ENCODE data around the gene APEX1. TPM values are rescaled to one million over a fixed set of nuclear protein-coding genes. Genes with fewer than 3 reads are reported as not detected.
"Not testable (repeated sequence)": the region's sequence is repeated elsewhere in the genome, so short reads cannot be mapped to it uniquely, and the experiment has no call there.

APEX1 gene
- total RNA-seq, 1 donor from 2014 or later, result 73.5 TPM

GRCh38 chr14:20435582-20436362 lies 19.3 kb upstream of the APEX1 start, which contains the start of gene KLHL33:
KLHL33 (minus strand) TSS chr14:20436166; CDS start chr14:20435811, 355 bp downstream.
- no peak for DNase-seq (ENCODE audit: low read depth)

DNA sequence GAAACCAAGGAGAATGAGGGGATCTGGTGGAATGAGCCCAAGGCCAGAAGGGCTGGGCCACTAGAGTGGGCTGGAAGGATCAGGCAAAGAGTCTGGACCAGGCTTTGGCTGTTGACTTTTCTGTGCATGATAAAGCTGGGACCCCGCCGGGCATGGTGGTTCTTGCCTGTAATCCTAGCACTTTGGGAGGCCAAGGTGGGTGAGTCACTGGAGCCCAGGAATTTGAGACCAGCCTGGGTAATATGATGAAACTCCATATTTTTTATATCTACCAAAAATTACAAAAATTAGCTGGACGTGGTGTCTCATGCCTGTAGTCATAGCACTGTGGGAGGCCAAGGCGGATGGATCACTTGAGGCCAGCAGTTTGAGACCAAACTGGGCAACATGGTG lies 18.7 kb upstream of the APEX1 start:
- no peak for DNase-seq (ENCODE audit: low read depth)

DNA sequence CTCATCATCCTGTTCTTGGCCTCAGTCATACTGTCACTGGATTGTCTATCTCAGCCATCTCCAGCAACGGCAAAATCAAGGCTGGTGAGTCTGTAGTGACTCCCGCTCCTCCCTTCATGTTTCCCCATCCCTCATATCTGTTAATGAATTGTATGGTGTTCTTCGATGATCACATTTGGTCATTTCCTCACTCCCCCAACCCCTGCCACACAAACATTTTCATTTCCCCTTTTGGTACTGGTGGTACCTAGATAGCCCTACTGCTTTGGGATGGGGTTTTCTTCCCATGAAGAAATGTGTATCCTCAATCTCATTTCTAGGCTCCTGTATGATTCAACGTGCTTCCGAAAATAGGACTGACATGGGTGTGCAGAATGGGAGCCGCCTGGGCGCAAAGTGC lies 16.4 kb upstream of the APEX1 start:
- DNase-seq (ENCODE audit: low read depth), result no peak

GRCh38 chr14:20440465-20440864 lies 14.6 kb upstream of the APEX1 start:
- no peak for DNase-seq (ENCODE audit: low read depth)

GRCh38 chr14:20440882-20441281 lies 14.1 kb upstream of the APEX1 start:
- DNase-seq (ENCODE audit: low read depth), result no peak

- DNase-seq (ENCODE audit: low read depth), result no peak
These were observed 13.6 kb upstream of the APEX1 start for GRCh38 chr14:20441461-20441860.

DNA sequence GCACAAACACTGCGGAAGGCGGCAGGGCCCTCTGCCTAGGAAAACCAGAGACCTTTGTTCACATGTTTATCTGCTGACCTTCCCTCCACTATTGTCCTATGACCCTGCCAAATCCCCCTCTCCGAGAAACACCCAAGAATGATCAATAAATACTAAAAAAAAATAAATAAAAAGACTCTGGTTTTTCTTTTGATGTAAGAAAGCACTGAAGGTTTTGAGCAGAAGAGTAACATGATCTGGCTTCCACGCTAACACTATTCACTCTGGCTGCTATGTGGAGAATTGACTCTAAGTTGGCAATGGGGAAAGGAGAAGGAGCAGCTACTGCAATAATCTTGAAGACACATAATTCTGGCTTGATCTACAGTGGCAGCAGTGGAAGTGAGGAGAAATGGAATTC lies 11.4 kb upstream of the APEX1 start:
- not testable (repeated sequence) for DNase-seq (ENCODE audit: low read depth)

DNA sequence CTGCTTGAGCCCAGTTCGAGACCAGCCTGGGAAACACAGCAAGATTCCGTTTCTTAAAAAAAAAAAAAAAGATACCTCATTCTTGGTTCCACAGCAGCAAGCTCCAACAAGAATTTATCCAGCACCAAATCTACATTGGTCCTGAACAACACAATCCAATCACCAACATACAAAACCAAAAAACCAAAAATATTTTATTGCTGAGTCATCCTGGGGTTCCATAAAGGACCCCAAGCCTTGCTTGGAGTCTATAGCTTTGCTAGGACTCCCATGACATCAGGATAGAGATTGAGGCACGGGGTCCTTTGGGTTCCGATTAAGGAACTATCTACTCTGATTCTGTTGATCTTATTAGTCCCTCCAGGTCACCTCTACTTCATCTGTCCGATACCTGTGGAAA lies 8.1 kb upstream of the APEX1 start:
- DNase-seq (ENCODE audit: low read depth), result no peak

- DNase-seq (ENCODE audit: low read depth), result not testable (repeated sequence)
These were observed 2.2 kb upstream of the APEX1 start for GRCh38 chr14:20452831-20453230.

DNA sequence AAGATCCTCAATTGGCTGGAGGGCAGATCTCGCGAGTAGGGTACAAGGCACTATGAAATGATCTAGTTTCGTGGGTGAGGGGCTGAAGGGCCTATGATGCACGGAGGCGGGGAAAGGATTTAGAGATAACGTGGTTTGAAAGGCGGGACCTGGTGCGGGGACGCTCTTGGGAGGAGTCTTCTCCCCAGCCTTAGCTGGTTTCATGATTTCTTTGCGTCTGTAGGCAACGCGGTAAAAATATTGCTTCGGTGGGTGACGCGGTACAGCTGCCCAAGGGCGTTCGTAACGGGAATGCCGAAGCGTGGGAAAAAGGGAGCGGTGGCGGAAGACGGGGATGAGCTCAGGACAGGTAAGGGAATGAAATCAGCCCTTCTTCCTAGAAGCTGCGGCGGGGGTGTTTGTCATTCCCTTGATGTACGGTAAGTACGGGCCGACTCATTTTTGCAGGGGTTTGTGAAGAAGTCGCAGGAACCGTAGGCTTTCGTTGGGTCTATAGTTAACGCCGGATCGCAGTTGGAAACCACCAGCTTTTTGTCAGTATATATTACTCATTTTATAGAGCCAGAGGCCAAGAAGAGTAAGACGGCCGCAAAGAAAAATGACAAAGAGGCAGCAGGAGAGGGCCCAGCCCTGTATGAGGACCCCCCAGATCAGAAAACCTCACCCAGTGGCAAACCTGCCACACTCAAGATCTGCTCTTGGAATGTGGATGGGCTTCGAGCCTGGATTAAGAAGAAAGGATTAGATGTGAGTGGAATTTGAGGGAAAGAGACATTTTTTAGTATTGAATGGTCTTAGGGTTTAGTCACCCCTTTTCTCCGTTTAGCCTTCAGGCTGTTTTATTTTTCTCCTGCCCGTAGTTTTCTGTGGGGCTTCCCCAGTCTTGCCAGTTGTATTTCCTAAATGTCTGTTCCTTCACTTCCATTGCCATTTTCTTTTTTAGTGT lies 602 bp downstream of the APEX1 start:
- no peak for DNase-seq (ENCODE audit: low read depth)

DNA sequence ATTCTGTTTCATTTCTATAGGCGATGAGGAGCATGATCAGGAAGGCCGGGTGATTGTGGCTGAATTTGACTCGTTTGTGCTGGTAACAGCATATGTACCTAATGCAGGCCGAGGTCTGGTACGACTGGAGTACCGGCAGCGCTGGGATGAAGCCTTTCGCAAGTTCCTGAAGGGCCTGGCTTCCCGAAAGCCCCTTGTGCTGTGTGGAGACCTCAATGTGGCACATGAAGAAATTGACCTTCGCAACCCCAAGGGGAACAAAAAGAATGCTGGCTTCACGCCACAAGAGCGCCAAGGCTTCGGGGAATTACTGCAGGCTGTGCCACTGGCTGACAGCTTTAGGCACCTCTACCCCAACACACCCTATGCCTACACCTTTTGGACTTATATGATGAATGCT lies 1.9 kb downstream of the APEX1 start:
- no peak for DNase-seq (ENCODE audit: low read depth)

GRCh38 chr14:20458031-20458789 lies 3.2 kb downstream of the APEX1 start:
- DNase-seq (ENCODE audit: low read depth), result no peak

DNA sequence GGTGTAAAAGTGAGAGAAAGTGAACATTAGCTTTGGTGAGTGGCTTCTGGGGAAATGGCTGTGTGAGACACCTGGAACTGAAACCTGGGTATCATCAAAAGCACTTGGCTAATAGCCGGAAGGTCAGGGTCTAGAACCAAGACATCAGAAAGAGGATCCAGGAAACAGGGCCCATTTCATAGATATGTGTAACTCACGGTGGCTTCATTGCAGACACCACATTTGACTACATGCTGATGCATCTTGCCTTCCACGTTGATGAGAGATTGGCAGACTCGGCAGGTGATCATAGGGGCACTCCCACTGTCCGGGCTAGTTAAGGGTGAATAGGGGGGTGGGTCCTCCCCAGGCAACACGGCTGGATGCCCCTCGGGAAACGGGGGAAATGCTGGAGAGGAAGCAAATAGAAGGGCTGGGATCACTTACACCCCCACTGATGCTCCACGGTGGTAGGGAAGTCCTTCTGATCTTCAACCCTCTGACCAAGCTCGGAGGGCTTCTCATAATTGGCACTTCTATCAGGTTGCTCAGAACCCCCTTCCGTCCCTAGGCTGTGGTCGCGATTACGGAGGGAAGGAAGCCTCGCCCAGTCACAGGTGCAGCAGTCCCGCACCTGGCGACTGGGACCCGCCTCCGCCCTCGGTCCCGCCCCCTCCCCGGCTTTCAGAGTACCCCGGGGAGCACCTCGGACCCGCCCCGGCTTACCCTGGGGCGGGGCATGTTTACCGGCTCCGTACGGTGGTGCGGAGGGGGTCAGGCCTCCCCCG lies 5.6 kb downstream of the APEX1 start:
- no peak for DNase-seq (ENCODE audit: low read depth)

DNA sequence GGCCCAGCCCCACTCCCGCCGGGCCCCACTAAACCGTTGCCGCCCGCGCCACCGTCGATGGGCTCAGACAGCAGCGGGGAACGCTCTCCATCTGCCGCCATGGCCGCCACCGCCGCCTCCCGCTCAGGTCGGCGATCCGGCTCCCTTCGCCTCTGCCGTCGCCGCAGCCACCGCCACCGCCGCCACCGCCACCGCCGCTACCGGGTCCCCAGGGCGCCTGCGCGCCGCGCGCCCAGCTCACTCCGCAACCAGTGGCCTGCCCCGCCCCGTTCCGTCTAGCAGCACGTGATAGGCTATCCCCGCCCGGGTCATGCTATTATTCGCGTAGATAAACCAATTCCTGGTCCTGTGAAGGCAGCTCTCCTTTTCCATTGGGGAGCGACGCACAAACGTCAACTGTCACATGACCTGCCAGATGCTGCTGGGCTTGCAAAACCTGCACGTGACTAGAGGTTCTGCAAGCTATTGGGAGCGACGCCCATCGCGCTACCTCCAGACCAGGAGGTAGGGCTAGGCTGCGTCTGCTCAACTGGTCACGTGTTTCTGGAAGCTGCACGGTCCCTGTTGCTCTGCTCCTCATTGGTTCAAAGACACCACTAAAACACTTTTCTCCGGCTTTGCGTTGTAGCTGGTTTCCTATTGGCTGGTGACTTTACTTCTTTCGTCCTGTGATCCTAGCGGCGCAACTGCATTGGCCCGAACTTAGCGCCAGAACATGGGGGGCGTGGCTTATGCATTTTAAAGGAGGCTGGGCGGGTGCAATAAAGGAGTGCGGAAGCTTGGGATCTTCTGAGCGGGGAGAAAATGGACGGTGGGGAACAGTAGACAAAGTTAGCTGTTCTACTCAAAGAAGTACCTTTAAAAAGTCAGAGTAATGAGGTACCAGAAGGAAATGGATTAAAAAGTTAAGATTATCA lies 6.5 kb downstream of the APEX1 start, which contains the start of gene PIP4P1:
PIP4P1 (minus strand) TSS at position 210 of the 917 bp plus-strand sequence; CDS start at position 101, 109 bp downstream.
- DNase-seq (ENCODE audit: low read depth), result peak; percentile 100

DNA sequence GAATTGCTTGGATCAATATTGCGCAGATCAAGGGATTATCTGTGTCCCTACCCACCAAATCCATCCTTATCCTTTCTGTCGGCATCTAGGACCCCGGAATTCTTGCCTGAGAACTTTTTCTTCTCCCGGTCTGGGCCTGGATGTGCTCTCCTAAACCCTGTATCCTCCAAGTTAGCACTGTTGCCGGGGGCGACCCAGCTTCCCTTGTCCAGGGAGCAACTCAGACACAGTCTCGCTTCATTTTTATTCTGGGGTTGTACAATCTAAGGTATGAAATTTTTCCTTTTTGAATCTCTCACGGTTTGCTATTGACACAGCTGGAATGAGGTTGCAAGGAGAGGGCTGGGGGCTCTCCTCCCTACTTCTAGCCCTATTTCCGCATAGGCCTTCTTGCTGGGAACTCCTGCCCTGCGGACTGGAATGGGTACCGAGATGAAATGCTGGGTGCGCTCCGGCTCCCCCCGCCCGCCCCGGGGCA lies 13.8 kb downstream of the APEX1 start:
- no peak for DNase-seq (ENCODE audit: low read depth)

DNA sequence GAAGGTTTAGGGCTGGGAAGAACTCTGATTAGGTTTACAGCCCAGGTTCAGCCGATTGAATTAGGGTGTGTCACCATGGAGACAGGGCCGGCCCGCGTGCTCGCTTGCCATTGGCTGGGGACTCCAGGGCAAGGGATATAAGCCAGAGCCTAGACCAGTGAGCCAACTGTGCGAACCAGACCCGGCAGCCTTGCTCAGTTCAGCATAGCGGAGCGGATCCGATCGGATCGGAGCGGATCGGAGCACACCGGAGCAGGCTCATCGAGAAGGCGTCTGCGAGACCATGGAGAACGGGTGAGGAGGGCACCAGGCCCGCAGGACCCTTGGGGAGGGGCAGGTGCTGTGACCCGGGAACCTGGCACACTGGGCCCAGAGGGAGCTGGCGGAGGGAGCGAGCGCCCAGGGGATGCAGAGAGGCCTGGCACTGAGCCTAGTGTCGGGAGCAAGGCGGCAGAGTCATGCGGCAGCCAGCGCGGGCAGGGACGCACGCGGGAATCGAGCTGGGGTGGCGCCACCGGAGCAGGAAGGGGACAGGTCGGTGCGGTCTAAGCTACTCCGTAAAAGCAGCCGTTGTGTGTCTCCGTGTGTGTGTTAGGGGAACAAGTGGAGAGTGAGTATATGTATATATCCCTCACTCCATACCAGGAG lies 14.3 kb downstream of the APEX1 start, which contains the start of gene PNP:
PNP (plus strand) TSS at position 165 of the 648 bp plus-strand sequence; CDS start at position 284, 119 bp downstream.
- DNase-seq (ENCODE audit: low read depth), result peak; percentile 80

DNA sequence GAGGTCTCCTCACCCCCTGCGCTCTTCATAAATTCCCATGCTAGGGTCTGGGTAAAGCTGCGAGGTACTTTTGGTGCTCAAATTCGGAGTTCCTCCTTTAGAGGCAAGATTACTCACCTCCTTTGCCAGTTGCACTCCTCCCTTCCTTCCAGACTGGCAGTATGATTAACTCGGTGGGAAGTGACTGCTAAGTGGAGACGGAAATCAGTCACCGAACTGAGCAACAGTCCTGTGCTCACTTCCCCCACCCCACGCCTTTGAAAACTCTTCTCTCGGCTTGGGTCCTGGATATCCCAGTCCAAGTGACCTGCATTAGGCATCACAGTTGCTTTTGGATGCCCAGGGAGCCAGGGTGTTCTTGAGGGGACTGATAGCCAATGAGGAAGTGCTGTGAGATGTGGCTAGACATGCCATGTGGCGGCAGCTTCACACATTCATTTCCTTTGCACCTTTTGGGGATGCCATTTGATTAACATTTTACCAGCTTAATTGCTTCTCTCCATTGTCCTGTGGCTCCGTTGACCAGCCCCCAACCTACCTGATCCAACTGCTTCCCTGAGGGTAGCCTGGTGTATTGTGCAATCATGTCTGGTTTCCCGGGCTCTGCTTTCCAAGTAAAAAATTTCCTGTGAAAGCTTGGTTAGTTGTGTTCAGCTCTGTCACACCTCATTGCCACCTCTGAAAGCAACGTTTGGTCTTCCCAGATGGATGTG lies 15.0 kb downstream of the APEX1 start:
- DNase-seq (ENCODE audit: low read depth), result peak; percentile 92

GRCh38 chr14:20470603-20470901 lies 15.5 kb downstream of the APEX1 start:
- no peak for DNase-seq (ENCODE audit: low read depth)

Data from renal cortical epithelial cell (primary cell).